Vein endothelial cell (primary cell): Measurements from ENCODE around the gene MDN1. TPM values are rescaled to one million over a fixed set of nuclear protein-coding genes. Genes with fewer than 3 reads are reported as not detected.

Experiments used
- small RNA-seq: library from RNA; depleted of rRNA; stranded (forward); fragments of <200 nt; gene quantifications from one replicate; pipeline ENCODE3, GENCODE V24; 2012
- total RNA-seq: library from RNA; depleted of rRNA; stranded (reverse); fragments of >200 nt; gene quantifications from 2 replicates; pipeline ENCODE4 v1.2.3, GENCODE V29; 2012

The MDN1 gene, protein sequence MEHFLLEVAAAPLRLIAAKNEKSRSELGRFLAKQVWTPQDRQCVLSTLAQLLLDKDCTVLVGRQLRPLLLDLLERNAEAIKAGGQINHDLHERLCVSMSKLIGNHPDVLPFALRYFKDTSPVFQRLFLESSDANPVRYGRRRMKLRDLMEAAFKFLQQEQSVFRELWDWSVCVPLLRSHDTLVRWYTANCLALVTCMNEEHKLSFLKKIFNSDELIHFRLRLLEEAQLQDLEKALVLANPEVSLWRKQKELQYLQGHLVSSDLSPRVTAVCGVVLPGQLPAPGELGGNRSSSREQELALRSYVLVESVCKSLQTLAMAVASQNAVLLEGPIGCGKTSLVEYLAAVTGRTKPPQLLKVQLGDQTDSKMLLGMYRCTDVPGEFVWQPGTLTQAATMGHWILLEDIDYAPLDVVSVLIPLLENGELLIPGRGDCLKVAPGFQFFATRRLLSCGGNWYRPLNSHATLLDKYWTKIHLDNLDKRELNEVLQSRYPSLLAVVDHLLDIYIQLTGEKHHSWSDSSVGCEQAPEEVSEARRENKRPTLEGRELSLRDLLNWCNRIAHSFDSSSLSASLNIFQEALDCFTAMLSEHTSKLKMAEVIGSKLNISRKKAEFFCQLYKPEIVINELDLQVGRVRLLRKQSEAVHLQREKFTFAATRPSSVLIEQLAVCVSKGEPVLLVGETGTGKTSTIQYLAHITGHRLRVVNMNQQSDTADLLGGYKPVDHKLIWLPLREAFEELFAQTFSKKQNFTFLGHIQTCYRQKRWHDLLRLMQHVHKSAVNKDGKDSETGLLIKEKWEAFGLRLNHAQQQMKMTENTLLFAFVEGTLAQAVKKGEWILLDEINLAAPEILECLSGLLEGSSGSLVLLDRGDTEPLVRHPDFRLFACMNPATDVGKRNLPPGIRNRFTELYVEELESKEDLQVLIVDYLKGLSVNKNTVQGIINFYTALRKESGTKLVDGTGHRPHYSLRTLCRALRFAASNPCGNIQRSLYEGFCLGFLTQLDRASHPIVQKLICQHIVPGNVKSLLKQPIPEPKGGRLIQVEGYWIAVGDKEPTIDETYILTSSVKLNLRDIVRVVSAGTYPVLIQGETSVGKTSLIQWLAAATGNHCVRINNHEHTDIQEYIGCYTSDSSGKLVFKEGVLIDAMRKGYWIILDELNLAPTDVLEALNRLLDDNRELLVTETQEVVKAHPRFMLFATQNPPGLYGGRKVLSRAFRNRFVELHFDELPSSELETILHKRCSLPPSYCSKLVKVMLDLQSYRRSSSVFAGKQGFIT (N-terminal part only)
- 27.1 and 37.4 TPM in 2 replicates for total RNA-seq

DNA sequence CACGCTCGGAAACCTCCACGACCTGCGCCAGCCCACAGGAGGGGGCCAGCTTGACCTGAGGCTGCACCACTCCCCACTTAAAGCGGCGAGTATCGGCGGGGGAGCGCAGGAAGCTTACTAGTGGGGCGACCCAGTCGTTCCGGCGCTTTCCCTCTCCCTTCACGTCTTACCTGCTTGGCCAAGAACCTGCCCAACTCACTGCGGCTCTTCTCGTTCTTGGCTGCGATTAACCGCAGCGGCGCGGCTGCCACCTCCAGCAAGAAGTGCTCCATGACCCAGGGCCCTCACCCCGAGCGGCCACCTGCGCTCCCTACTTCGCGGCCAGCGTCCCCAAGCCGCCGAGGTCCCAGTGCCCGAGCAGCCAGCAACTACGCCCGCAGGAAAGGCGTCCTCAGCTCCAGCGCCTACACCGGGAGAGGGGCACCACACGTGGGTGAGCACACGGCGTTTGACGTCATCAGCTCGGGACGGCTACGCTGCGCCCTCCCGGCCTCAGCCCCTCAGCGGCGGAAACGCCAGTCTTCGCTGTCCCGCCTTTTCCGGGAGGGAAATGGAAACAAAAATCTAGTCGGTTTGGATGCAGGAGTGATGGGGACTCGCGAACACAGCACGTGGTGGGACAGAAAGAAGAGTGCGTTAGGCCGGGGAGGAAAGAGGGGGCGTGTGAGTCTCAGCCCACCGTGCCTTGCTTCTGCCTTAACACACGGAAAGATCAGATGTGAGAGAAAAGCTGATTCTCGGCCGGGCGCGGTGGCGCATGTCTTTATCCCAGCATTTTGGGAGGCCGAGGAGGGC is at the start of gene MDN1:
TSS of gene MDN1 (minus strand) at position 459 of the 795 bp plus-strand sequence. CDS start at position 272, 187 bp downstream.

DNA sequence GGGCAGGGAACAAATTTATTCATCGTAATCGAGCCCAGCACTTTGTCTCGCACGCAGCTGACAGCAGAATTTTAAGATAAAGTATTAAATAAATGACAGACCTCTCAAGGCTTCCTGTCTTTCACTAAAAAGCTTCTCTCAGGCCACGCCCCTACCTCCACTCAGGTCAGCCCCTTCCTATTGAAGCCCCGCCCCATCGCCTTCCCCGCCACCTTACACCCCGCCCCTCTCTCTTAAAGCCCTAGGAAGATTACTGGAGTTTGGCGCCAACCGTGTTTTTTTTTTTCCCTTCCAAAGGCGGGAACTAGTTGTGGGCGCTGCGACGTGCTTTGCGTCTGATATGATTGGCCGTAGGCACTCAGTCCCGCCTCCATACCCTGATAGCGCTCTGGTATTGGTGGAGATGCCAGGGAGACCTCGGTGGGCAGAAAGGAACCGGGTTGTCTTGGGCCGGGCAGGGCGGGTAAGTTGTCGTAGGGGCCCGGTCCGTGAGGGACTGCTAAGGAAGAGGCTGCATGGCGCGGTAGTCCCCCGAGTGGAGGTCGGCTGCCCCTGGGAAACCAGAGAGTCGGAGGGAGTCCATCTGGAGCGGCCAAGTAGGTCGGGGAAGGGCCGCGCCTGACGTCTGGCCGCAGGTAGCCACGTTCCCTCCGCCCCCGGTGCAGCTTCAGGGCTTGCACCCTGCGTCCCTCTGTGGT is 10.0 kb upstream of the MDN1 start, which contains the start of gene CASP8AP2:
TSS of gene CASP8AP2 (plus strand) at position 409 of the 698 bp plus-strand sequence.

DNA sequence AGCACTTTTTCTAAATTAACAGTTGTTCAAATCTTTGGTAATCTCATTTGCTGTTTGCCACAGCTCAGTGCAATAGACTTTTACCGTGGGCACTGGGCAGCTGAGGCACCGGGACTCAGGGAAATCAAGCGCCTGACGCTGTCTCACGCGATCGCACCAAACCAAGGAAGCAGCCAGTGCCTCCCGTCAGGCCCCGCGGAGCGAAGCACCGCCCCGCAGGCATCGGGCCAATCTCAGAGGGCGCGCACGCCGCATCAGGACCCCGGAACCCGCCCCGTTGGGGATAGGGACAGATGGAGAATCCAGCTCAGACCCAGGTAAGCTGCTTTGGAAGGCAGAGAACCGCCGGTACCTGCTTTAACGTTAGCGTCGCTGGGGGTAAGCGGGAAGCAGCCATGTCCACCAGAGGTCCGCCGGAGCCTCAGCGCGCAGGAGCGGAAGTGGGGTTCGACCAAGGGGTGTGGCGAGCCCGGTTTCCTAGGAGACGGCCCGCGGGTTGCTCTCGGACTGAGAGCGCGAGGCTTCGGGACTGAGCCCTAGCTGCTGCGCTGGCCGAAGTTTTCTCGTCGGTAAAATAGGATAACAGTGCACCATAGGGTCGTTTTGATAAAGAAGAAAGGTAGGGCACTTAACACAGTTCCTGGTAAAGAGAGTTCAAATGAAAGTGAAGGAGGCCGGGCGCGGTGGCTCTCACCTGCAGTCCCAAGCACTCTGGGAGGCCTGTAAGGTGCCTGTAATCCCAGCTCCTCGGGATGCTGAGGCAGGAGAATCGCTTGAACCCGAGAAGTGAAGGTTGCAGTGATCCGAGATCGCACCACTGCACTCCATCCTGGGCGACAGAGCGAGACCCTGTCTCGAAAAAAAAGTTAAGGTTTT is 181.0 kb downstream of the MDN1 start, which contains the start of gene LYRM2:
TSS of gene LYRM2 (minus strand) at position 428 of the 876 bp plus-strand sequence. CDS start at position 397, 31 bp downstream.

Small RNAs within 50 kb of the gene (small RNA-seq; reads per million reads assigned to genes)
- gene DNAJC19P6 (not detected), gene RF00019 (not detected)

Other genes starting within 250 kb of the MDN1 start
- 14.4 and 17.9 TPM in 2 replicates for gene LYRM2, start 181.0 kb downstream of the MDN1 start, total RNA-seq
- 15.0 and 18.6 TPM in 2 replicates for gene CASP8AP2, start 10.1 kb upstream of the MDN1 start, total RNA-seq
- gene GJA10, start 74.7 kb upstream of the MDN1 start, total RNA-seq, result not detected in 2 replicates